Esophagus (tissue), 2 donors: ENCODE measurements around the gene SPATA13. TPM values are rescaled to one million over a fixed set of nuclear protein-coding genes. Genes with fewer than 3 reads are reported as not detected.
"Not testable (repeated sequence)": the region's sequence is repeated elsewhere in the genome, so short reads cannot be mapped to it uniquely, and the experiment has no call there.

ENCODE experiments used
- H3K27ac ChIP-seq, 2 donors: one replicate each; pipeline ENCODE4 v1.5.1; 2013; ENCODE audit warnings: low read depth in 2 of 2, mild to moderate bottlenecking in 2 of 2, inconsistent platforms in 1 of 2, low read length in 1 of 2, moderate library complexity in 1 of 2
- H3K27me3 ChIP-seq, 2 donors: one replicate each; pipeline ENCODE4 v1.6.1; 2013; ENCODE audit warnings: low read length in 2 of 2, control low read depth in 1 of 2, mild to moderate bottlenecking in 1 of 2; ENCODE audit not compliant: insufficient read depth in 2 of 2, control insufficient read depth in 1 of 2
- H3K36me3 ChIP-seq, 2 donors: one replicate each; pipeline ENCODE4 v1.6.1; 2013; ENCODE audit warnings: low read length in 1 of 2; ENCODE audit not compliant: control insufficient read depth in 2 of 2, insufficient read depth in 2 of 2
- H3K4me1 ChIP-seq, 2 donors: one replicate each; pipeline ENCODE4 v1.6.1; 2013; ENCODE audit warnings: low read length in 1 of 2; ENCODE audit not compliant: control insufficient read depth in 2 of 2, insufficient read depth in 2 of 2
- H3K4me3 ChIP-seq, 2 donors: one replicate each; pipeline ENCODE4 v1.5.1; 2013; ENCODE audit warnings: low read length in 2 of 2, mild to moderate bottlenecking in 2 of 2, low read depth in 1 of 2, moderate library complexity in 1 of 2
- H3K9me3 ChIP-seq, 2 donors: one replicate each; pipeline ENCODE4 v1.6.1; 2013; ENCODE audit warnings: mild to moderate bottlenecking in 2 of 2, low read depth in 1 of 2, low read length in 1 of 2, moderate library complexity in 1 of 2; ENCODE audit not compliant: control insufficient read depth in 2 of 2, insufficient read depth in 1 of 2
- WGBS, 2 donors: extraction: QIAGEN DNeasy Blood & Tissue Kit; methylation state at CpG; one replicate each; pipeline ENCODE4 v1.1.7; 2013; 5-methylcytosine and 5-hydroxymethylcytosine counted together
- polyA plus RNA-seq, 2 donors: library from polyadenylated mRNA; stranded (reverse); fragments of 200-250 nt; gene quantifications; one replicate each; pipeline ENCODE4 v1.2.3, GENCODE V29; 2013
- donor health status: healthy with polysubstance abuse.
- donor health status: Bipolar disorder and iron deficiency.

The SPATA13 gene
- polyA plus RNA-seq = 1 to 10 TPM; 1.8 to 3.8 TPM

DNA sequence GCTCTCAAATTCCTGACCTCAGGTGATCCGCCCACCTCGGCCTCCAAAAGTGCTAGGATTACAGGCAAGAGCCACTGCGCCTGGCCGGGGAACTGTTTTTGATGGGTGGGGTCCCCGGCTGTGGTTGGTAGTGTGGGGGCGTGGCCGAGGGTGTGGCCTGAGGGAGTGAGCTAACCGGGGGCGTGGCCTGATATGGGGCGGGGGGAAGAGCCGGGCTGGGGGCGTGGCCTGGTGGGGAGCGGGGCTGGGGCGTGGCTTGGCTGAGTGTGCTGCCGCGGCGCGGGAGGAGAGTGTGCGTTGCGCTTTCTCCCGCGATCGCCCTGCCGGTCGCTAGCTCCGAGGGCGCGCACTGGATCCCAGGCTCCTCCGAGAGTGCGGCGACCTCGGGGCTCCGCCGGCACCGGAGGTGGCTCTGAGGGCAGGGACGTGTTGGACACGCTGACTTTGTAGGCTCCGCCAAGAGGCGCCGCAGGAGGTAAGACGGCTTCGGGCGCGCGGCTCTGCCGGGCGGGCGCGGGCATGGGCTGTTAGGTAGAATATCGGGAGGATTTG lies at the start of gene SPATA13:
Gene SPATA13, plus strand, starts transcription at position 263 of the 552 bp plus-strand sequence. CDS start 62,210 bp downstream, outside the sequence.
- 1% methylated on average over 45 to 50 of the region's 50 CpGs for WGBS, 2 donors
- H3K9me3 ChIP-seq = no peaks in the 10 kb centered on the region
- no peaks in the 10 kb centered on the region for H3K27me3 ChIP-seq
- H3K4me1 ChIP-seq = peaks cover 2 to 5% of the 10 kb centered on the region in 2 donors
- H3K4me3 ChIP-seq = peak within 1 kb of the TSS; percentile 58 to 72
- peak within 1 kb of the TSS; percentile 56 to 57 for H3K27ac ChIP-seq
- peaks cover 0 to 3% of the 10 kb centered on the region in 2 donors for H3K36me3 ChIP-seq

DNA sequence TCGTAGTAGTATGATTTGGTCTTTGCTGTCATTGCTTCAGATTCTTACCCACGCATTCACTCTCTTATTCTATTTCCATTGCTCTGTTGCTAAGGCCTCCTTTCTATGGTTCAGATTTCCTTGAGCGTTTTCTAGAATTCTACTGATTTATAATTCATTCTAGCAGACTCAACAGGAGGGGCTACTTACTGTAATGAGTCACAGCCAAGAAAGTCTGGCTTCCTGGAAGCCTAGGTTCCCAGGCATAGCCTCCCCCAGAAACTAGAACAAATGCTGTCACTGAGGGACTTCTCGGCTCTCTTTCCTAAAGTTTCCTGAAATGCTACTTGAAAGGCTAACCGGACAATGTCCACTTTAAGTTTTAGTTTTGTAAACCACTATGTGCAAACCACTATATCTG lies 47.7 kb upstream of the SPATA13 start:
- Histone ChIP-seq H3K4me3 (no peak overlapping the region), H3K27ac (no peak overlapping the region), H3K9me3 (no peaks in the 10 kb centered on the region), H3K4me1 (no peaks in the 10 kb centered on the region), H3K36me3 (no peaks in the 10 kb centered on the region), H3K27me3 (no peaks in the 10 kb centered on the region)
- 90% methylated on average over 5 of the region's 5 CpGs for WGBS, 2 donors

DNA sequence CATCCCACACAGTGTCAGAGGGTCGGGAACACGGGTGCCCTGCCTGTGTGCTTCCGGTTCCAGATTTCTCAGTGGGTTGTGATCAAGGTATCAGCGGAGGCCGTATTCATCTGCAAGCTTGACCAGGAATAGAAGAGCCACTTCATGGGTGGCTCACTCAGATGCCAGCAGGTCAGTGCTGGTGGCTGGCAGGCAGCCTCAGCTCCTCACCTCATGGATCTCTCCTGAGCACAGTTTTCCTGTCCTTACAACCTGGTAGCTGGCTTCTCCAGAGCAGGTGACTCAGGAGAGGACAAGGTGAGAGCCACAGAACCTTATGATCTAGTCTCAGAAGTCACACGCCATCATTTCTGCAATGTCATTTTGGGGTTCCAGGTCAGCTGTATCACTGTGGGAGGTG lies 44.8 kb upstream of the SPATA13 start:
- no peaks in the 10 kb centered on the region for H3K36me3 ChIP-seq
- H3K4me1 ChIP-seq = no peaks in the 10 kb centered on the region
- H3K4me3 ChIP-seq = no peak overlapping the region
- no peaks in the 10 kb centered on the region for H3K9me3 ChIP-seq
- 97 to 98% methylated on average over 6 of the region's 6 CpGs for WGBS, 2 donors
- H3K27me3 ChIP-seq = no peaks in the 10 kb centered on the region
- no peak overlapping the region for H3K27ac ChIP-seq

DNA sequence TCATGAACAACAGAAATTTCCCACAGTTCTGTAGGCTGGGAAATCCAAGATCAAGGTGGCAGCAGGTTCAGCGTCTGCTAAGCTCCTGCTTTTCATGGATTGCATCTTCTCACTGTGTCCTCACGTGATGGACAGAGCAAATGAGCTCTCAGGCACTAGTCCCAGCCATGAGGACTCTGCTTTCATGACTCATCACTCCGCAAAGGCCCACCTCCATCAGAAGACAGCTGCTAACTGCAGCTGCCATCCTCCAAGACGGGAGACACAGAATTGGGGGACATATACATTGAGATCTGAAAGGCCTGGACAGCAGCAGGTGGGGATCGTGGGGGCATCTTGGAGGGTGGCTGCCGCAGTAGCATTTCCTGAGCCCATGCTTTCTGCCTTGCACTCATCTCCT lies 44.4 kb upstream of the SPATA13 start:
- 91 to 95% methylated on average over 6 of the region's 6 CpGs for WGBS, 2 donors
- H3K9me3 ChIP-seq = no peaks in the 10 kb centered on the region
- H3K36me3 ChIP-seq = no peaks in the 10 kb centered on the region
- H3K4me1 ChIP-seq = no peaks in the 10 kb centered on the region
- no peak overlapping the region for H3K27ac ChIP-seq
- no peaks in the 10 kb centered on the region for H3K27me3 ChIP-seq
- no peak overlapping the region for H3K4me3 ChIP-seq

DNA sequence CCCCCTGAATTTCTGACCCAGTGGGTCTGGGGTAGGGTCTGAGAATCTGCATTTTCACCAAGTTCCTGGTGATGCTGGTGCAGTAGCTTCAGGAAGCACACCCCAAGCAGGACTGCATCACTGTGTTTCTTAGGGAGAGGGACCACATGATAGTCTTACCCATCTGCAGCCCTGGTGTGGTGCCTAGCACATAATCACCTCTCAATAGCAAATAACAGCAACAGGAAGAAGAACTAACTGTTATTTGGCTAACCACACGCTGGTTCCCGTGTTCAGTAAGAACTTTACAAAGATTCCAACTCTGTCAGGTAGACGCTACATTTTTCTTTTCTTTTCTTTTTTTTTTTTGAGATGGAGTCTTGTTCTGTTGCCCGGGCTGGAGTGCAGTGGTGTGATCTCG lies 41.9 kb upstream of the SPATA13 start:
- Histone ChIP-seq H3K27me3 (no peaks in the 10 kb centered on the region), H3K36me3 (no peaks in the 10 kb centered on the region), H3K27ac (no peak overlapping the region), H3K4me3 (no peak overlapping the region), H3K9me3 (no peaks in the 10 kb centered on the region), H3K4me1 (no peaks in the 10 kb centered on the region)
- 86 to 88% methylated on average over 5 of the region's 5 CpGs for WGBS, 2 donors

DNA sequence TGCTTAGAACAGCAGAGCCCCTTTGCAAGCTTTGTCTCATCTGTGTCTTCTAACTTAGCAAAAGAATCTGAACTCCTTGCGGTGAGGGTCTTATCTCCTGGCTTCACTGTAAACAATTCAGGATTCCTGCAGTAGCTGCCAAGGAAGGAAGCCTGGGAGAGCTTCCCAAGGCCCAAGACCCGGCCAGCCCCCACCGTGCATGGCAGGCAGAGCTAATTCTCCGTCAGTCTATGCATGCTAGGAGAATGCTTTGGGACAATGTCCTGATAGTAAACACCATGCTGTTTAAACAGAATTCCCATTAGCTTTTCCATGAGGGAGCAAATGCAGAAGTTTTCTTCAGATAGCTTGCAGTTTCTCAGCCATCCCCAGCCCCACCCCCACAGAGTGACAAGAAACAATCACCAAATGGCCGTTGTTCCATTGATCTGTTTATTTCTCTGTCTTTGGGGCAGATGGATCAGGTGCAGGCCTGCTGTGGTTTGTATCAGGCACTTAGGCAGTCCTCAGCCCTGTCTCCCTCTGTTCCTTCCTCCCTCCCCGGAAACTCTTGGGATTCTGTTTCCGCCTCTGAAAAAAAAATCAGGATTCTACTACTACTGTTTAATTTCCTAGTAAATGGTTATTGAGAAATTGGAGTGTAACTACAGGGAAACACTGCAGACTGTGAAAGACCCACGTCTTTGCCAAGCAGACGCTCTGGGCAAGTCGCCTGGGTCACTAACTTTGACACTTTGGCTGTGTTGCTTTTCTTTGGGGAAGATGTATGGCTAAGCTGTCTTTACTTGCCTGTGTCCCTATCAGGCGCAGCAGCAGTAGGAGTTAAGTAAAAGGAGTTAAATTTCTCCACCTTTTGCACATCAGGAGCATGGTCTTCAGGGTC lies 40.7 kb upstream of the SPATA13 start:
- 56 to 62% methylated on average over 11 of the region's 11 CpGs for WGBS, 2 donors
- no peak overlapping the region for H3K27ac ChIP-seq

DNA sequence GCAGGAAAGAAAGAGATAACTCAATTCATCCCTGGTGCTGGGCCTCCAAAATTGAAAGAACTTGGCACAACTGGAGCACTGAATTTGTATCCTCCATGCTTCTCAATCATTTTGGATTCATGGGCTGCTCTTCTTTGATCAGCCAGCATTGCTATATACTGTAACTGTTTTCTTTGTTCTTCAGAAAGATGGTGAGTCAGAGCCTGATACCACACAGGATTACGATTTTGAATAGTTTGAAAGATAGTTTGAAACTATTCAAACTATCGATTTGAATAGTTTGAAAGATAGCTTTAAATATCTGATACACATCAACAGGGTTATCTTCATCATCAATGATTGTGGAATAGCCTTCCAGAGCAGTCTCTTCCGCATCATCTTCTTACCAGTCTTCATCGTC lies 38.5 kb upstream of the SPATA13 start:
- not testable (repeated sequence) for H3K9me3 ChIP-seq, H3K27ac ChIP-seq, H3K4me1 ChIP-seq, H3K36me3 ChIP-seq, H3K27me3 ChIP-seq, H3K4me3 ChIP-seq
- 83 to 87% methylated on average over 4 of the region's 4 CpGs for WGBS, 2 donors

More for the DNA sequence above, 40.7 kb upstream of the SPATA13 start:
- Histone ChIP-seq H3K27me3 (no peaks in the 10 kb centered on the region), H3K36me3 (no peaks in the 10 kb centered on the region), H3K4me1 (no peaks in the 10 kb centered on the region), H3K4me3 (no peak overlapping the region), H3K9me3 (no peaks in the 10 kb centered on the region)

DNA sequence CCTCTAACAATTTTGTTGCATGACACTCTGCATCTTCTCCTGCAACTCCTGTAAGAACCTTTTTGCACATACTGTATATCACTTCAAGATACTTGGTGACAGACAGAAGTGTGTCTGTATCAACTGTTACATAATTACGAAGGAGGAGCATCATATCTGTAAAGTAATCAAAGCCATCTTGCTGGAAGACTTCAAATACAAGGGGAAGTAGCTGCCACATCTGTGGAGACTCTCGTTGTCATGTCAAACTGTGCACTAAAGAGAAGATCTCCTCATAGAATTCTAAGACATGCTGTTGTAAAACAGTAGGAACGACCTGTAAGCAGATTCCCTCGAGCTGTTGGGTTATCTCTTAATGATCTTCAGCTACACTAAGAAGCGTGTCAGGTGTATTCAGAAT lies 38.0 kb upstream of the SPATA13 start:
- Histone ChIP-seq H3K4me3 (no peak overlapping the region), H3K27ac (no peak overlapping the region), H3K27me3 (no peaks in the 10 kb centered on the region), H3K36me3 (no peaks in the 10 kb centered on the region), H3K4me1 (peaks cover 0 to 4% of the 10 kb centered on the region in 2 donors), H3K9me3 (no peaks in the 10 kb centered on the region)
- WGBS, 2 donors = 78 to 85% methylated on average over 5 of the region's 5 CpGs

DNA sequence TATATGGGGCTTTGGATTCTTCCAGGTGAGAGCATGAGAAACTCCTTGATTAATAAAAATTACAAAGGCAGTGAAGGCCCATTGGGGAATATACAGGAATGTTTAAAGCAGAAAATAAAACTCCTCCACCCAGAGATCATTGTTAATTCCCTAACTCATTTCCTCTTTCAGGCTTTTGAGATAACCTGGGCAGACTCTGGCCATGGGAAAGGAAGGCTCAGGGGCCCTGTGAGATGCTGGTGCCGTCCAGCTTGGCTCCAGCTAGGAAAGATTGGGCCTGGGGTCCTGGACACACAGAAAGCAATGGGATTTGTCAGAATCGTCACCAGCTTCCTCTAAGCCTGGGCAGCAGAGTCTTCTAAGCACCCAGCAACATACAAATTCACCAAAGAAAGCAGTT lies 36.8 kb upstream of the SPATA13 start:
- Histone ChIP-seq H3K9me3 (no peaks in the 10 kb centered on the region), H3K27me3 (no peaks in the 10 kb centered on the region), H3K36me3 (no peaks in the 10 kb centered on the region), H3K27ac (no peak overlapping the region), H3K4me3 (no peak overlapping the region), H3K4me1 (peaks cover 0 to 4% of the 10 kb centered on the region in 2 donors)
- 74 to 75% methylated on average over 2 of the region's 2 CpGs for WGBS, 2 donors
